GM13976 (cell line): ENCODE data around the gene IMPDH2.
A peak's percentile ranks its signal among the peaks of the same experiment; 100 is the strongest.

ENCODE experiments used
- DNase-seq: peaks from one replicate; pipeline ENCODE4 v3.0.0; 2012; ENCODE audit warnings: low spot score
- CTCF ChIP-seq: IDR thresholded peaks from 2 replicates; pipeline ENCODE4 v1.5.1; 2012; ENCODE audit warnings: borderline replicate concordance, mild to moderate bottlenecking; ENCODE audit not compliant: insufficient read depth; ENCODE audit errors: extremely low read depth, missing control alignments, control extremely low read depth
- in situ Hi-C: fragments of 300-500 bp; cut with MboI; formaldehyde crosslinking; loops from one replicate; pipeline ENCODE4 v1.12.0; 2022; ENCODE audit warnings: low sequenced_read_pairs, mixed read lengths, inconsistent platforms; ENCODE audit not compliant: unreplicated experiment

The IMPDH2 gene

GRCh38 chr3:49028673-49029562 is at the start of gene IMPDH2:
TSS of gene IMPDH2 (minus strand) at chr3:49029398. CDS start at chr3:49029350, 48 bp downstream.
- in situ Hi-C loops = no loop called here
- TF ChIP-seq CTCF = peak; percentile 3
- DNase-seq = peak; percentile 92

- no peak for DNase-seq
- TF ChIP-seq CTCF = no peak
- in situ Hi-C loops = no loop called here
Observed at GRCh38 chr3:49076646-49077045, 47.4 kb upstream of the IMPDH2 start.

GRCh38 chr3:49076116-49076515 is 46.9 kb upstream of the IMPDH2 start:
- no peak for TF ChIP-seq CTCF
- in situ Hi-C loops = no loop called here
- no peak for DNase-seq

GRCh38 chr3:49058011-49058410 is 28.8 kb upstream of the IMPDH2 start:
- TF ChIP-seq CTCF = no peak

GRCh38 chr3:49057268-49057667 is 28.1 kb upstream of the IMPDH2 start:
- no peak for TF ChIP-seq CTCF
- in situ Hi-C loops = no loop called here
- no peak for DNase-seq

More at GRCh38 chr3:49058011-49058410, 28.8 kb upstream of the IMPDH2 start:
- DNase-seq = no peak
- in situ Hi-C loops = no loop called here

GRCh38 chr3:49054344-49054862 is 25.2 kb upstream of the IMPDH2 start:
- TF ChIP-seq CTCF = no peak
- in situ Hi-C loops = no loop called here
- no peak for DNase-seq

GRCh38 chr3:49053543-49053942 is 24.3 kb upstream of the IMPDH2 start:
- in situ Hi-C loops = no loop called here

More at GRCh38 chr3:49053543-49053942, 24.3 kb upstream of the IMPDH2 start:
- TF ChIP-seq CTCF = no peak
- DNase-seq = no peak
